HCT116 (cell line): ENCODE measurements around the gene GCGR.

Experiments used
- CTCF ChIP-seq, 3 experiments: fragments of 200-600 bp in 1 of 3; sonication (generic) in 1 of 3; IDR thresholded peaks in 2 of 3; conservative IDR thresholded peaks in 1 of 3; 2 replicates each; pipeline ENCODE4 v1.5.1; 2012 to 2017; ENCODE audit warnings: low read depth in 2 of 3, low read length in 2 of 3, antibody characterized with exemption in 1 of 3, borderline replicate concordance in 1 of 3, control low read depth in 1 of 3, mild to moderate bottlenecking in 1 of 3, mixed read lengths in 1 of 3, mixed run types in 1 of 3, moderate library complexity in 1 of 3; ENCODE audit not compliant: insufficient read depth in 1 of 3
- FOSL1 ChIP-seq: IDR thresholded peaks from 2 replicates; pipeline ENCODE4 v1.6.1; 2012; ENCODE audit warnings: low read depth
- TF ChIP-seq, protein P1 (sequence below): IDR thresholded peaks from 2 replicates; pipeline ENCODE4 v1.6.1; 2012

DNA sequence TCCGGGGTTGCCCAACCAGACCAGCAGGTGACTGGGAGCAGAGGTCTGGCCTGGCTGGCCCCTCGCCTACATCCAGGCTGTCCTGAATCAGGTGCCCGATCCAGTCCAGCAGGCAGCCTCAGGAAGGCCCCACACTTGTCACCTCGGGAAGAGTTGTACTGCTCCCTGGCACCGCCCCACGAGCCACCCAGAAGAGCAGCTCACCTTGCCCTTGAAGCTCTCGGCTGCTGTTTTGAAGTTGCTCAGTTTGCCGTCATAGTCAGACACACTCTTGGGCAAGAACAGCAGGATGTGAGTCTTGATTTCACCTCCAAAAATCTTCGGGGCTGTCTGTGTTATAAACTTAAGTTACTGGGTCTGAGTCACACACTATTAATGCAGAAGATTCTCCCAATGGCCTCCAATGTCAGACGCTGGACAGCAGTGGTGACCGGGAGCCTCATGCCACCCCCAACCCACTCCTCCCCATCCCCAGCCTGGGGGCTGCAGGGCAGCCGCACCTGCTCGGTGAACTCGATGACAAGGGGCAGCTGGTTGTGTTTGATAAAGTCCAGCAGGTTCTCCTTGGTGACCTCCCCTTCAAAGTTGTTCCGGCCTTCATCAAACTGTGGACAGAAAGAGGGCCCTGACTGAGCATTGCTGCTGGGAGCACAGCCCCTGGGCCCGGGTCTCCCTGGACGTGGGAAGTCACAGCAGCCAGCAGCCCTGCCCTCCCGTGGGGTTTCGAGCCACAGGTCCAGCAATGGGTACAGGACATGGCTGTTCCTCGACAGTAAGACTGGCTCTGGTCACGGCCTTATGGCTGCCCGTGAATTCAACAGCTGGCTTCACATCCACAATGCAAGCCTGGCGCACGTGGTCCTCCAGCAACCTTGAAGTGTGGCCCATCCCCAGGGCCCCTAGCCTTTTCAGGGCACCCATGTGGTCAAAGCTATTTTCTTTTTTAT is 43.1 kb downstream of the GCGR start:
- TF ChIP-seq, protein P1, sequence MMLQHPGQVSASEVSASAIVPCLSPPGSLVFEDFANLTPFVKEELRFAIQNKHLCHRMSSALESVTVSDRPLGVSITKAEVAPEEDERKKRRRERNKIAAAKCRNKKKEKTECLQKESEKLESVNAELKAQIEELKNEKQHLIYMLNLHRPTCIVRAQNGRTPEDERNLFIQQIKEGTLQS = no peak
- TF ChIP-seq FOSL1 (no peak), CTCF (IDR thresholded peaks at IDR 0.05 in 2 of 3, conservative IDR thresholded peaks at IDR 0.05 in 1 of 3; ENCODE audit: borderline replicate concordance in 1 of 3, insufficient read depth in 1 of 3, low read depth in 2 of 3, low read length in 2 of 3) (no peak)
